PC-3 (cell line): ENCODE results near the gene EMILIN2. TPM values are rescaled to one million over a fixed set of nuclear protein-coding genes. Genes with fewer than 3 reads are reported as not detected.

ENCODE experiments used
- ATAC-seq: fragments of 200-7000 bp; cut with Tn5 transposase; 2 replicates; pipeline ENCODE4 v1.9.1; 2020; ENCODE audit warnings: mild to moderate bottlenecking, moderate library complexity
- BruUV-seq: library from RNA; stranded (reverse); fragments of 400-500 nt; replicated peaks from 2 replicates; lab custom pipeline; 2021; lab: Mats Ljungman, UMichigan
- CTCF ChIA-PET: fragments of 300-600 bp; sonication (Branson Sonifier 250); formaldehyde crosslinking; loops from one replicate; lab custom pipeline; 2022; ENCODE audit warnings: antibody characterized with exemption; lab: Charles Lee
- POLR2A ChIA-PET: fragments of 300-600 bp; sonication (Branson Sonifier 250); formaldehyde crosslinking; loops from one replicate; lab custom pipeline; 2022; ENCODE audit warnings: antibody characterized with exemption; ENCODE audit not compliant: unreplicated experiment; lab: Charles Lee
- DNase-seq: peaks from one replicate; pipeline ENCODE4 v3.0.0-alpha.2; 2015
- H2AFZ ChIP-seq: fragments of 300-600 bp; sonication (generic); 2 replicates; pipeline ENCODE4 v1.6.0; 2016; ENCODE audit warnings: antibody characterized with exemption, low read length
- H3F3A ChIP-seq: fragments of 300-600 bp; sonication (generic); one replicate; pipeline ENCODE4 v1.6.0; 2017; ENCODE audit warnings: antibody characterized with exemption, low read length, control low read depth, mild to moderate bottlenecking; ENCODE audit not compliant: unreplicated experiment
- H3K27ac ChIP-seq: fragments of 300-600 bp; sonication (generic); 2 replicates; pipeline ENCODE4 v1.5.1; 2016; ENCODE audit warnings: mild to moderate bottlenecking, low read length
- H3K27me3 ChIP-seq: fragments of 300-600 bp; sonication (generic); 2 replicates; pipeline ENCODE4 v1.6.1; 2016; ENCODE audit warnings: low read length, mixed read lengths
- H3K36me3 ChIP-seq: fragments of 300-600 bp; sonication (generic); 2 replicates; pipeline ENCODE4 v1.6.1; 2016; ENCODE audit warnings: low read depth, mixed run types, low read length, mixed read lengths
- H3K4me1 ChIP-seq: fragments of 300-600 bp; sonication (generic); 2 replicates; pipeline ENCODE4 v1.5.1; 2016; ENCODE audit warnings: low read length; ENCODE audit not compliant: insufficient read depth
- H3K4me2 ChIP-seq: fragments of 300-600 bp; sonication (generic); 2 replicates; pipeline ENCODE4 v1.6.0; 2016; ENCODE audit warnings: low read length
- H3K4me3 ChIP-seq: fragments of 300-600 bp; sonication (generic); 2 replicates; pipeline ENCODE4 v1.5.1; 2016; ENCODE audit warnings: mild to moderate bottlenecking, low read length, mixed read lengths
- H3K79me2 ChIP-seq: fragments of 300-600 bp; sonication (generic); 2 replicates; pipeline ENCODE4 v1.6.1; 2017; ENCODE audit warnings: low read length, mixed read lengths
- H3K9ac ChIP-seq: fragments of 300-600 bp; sonication (generic); 2 replicates; pipeline ENCODE4 v1.6.0; 2016; ENCODE audit warnings: mild to moderate bottlenecking, low read length
- H3K9me2 ChIP-seq: fragments of 300-600 bp; sonication (generic); replicated peaks from 2 replicates; pipeline ENCODE4 v1.6.1; 2016; ENCODE audit warnings: mixed run types, low read length, mixed read lengths
- H3K9me3 ChIP-seq: fragments of 300-600 bp; sonication (generic); 2 replicates; pipeline ENCODE4 v1.6.1; 2016; ENCODE audit warnings: low read length, mixed read lengths
- H4K20me1 ChIP-seq: fragments of 300-600 bp; sonication (generic); 2 replicates; pipeline ENCODE4 v1.6.1; 2016; ENCODE audit warnings: low read length, mixed read lengths
- CTCF ChIP-seq: fragments of 300-600 bp; sonication (generic); conservative IDR thresholded peaks from 2 replicates; pipeline ENCODE4 v1.5.1; 2017; ENCODE audit warnings: antibody characterized with exemption, low read depth, mild to moderate bottlenecking, low read length
- EZH2 ChIP-seq: fragments of 300-600 bp; sonication (generic); IDR thresholded peaks from one replicate; pipeline ENCODE4 v1.6.1; 2017; ENCODE audit warnings: antibody characterized with exemption, mild to moderate bottlenecking, low read length; ENCODE audit not compliant: unreplicated experiment
- EZH2phosphoT487 ChIP-seq: fragments of 300-600 bp; sonication (generic); IDR thresholded peaks from 2 replicates; pipeline ENCODE4 v1.6.1; 2018; ENCODE audit warnings: mild to moderate bottlenecking, antibody characterized with exemption, low read length, borderline replicate concordance
- intact Hi-C: fragments of 100-400 bp; cut with micrococcal nuclease; formaldehyde crosslinking; loops from 2 replicates; pipeline ENCODE4 v1.9.0; 2023
- total RNA-seq: library from RNA; depleted of rRNA; stranded (reverse); fragments of >200 nt; gene quantifications from 2 replicates; pipeline ENCODE4 v1.2.3, GENCODE V29; 2014

Gene EMILIN2
- total RNA-seq, 1 experiment from 2014 or later: 17.1 TPM

- H3K27ac ChIP-seq: no peak overlapping the region
- no peak for TF ChIP-seq CTCF
- no peak for TF ChIP-seq EZH2phosphoT487
- TF ChIP-seq EZH2: no peak
- no peaks in the 10 kb centered on the region for H3K27me3 ChIP-seq
- no peaks in the 10 kb centered on the region for H3K9me2 ChIP-seq
- no peak overlapping the region for H3K4me3 ChIP-seq
- no peaks in the 10 kb centered on the region for H3K9me3 ChIP-seq
- intact Hi-C loops: no loop called here
- DNase-seq (no peak), ATAC-seq (no peak)
- H3K79me2 ChIP-seq: no peaks in the 10 kb centered on the region
- H4K20me1 ChIP-seq: no peaks in the 10 kb centered on the region
- POLR2A ChIA-PET: no interaction called here
- CTCF ChIA-PET: no interaction called here
- H3F3A ChIP-seq: no peaks in the 10 kb centered on the region
- no peak overlapping the region for H3K9ac ChIP-seq
- no peaks in the 10 kb centered on the region for H3K4me1 ChIP-seq
- no TSS peak for BruUV-seq
- H2AFZ ChIP-seq: no peak overlapping the region
- H3K36me3 ChIP-seq: no peaks in the 10 kb centered on the region
- no peak overlapping the region for H3K4me2 ChIP-seq
These were observed 25.1 kb upstream of the EMILIN2 start for GRCh38 chr18:2821695-2822094.

GRCh38 chr18:2822213-2822921 lies 24.4 kb upstream of the EMILIN2 start:
- Histone ChIP-seq H3F3A (no peaks in the 10 kb centered on the region), H3K36me3 (no peaks in the 10 kb centered on the region), H3K79me2 (no peaks in the 10 kb centered on the region), H3K9me2 (no peaks in the 10 kb centered on the region), H3K9ac (no peak overlapping the region), H3K4me1 (no peaks in the 10 kb centered on the region), H3K4me2 (no peak overlapping the region), H3K27ac (no peak overlapping the region), H3K9me3 (no peaks in the 10 kb centered on the region), H3K27me3 (no peaks in the 10 kb centered on the region), H2AFZ (no peak overlapping the region), H4K20me1 (no peaks in the 10 kb centered on the region), H3K4me3 (no peak overlapping the region)
- no peak for TF ChIP-seq CTCF
- no peak for TF ChIP-seq EZH2
- TF ChIP-seq EZH2phosphoT487: no peak
- BruUV-seq: no TSS peak
- POLR2A ChIA-PET: no interaction called here
- ATAC-seq: no peak
- CTCF ChIA-PET: no interaction called here
- no peak for DNase-seq
- intact Hi-C loops: no loop called here

- no peak overlapping the region for H3K9ac ChIP-seq
- ChIA-PET POLR2A (no interaction called here), CTCF (no interaction called here)
- H3K27me3 ChIP-seq: no peaks in the 10 kb centered on the region
- H3K9me2 ChIP-seq: no peaks in the 10 kb centered on the region
- H3K36me3 ChIP-seq: no peaks in the 10 kb centered on the region
- no peaks in the 10 kb centered on the region for H4K20me1 ChIP-seq
- ATAC-seq (no peak), DNase-seq (no peak)
- no peak overlapping the region for H3K27ac ChIP-seq
- no peaks in the 10 kb centered on the region for H3K9me3 ChIP-seq
- no TSS peak for BruUV-seq
- H3F3A ChIP-seq: no peaks in the 10 kb centered on the region
- no peak overlapping the region for H2AFZ ChIP-seq
- H3K79me2 ChIP-seq: no peaks in the 10 kb centered on the region
- H3K4me1 ChIP-seq: no peaks in the 10 kb centered on the region
- intact Hi-C loops: no loop called here
- H3K4me2 ChIP-seq: no peak overlapping the region
- no peak overlapping the region for H3K4me3 ChIP-seq
- TF ChIP-seq CTCF: no peak
- TF ChIP-seq EZH2: no peak
- TF ChIP-seq EZH2phosphoT487: no peak
These were observed 23.6 kb upstream of the EMILIN2 start for GRCh38 chr18:2823202-2823601.
